IMR-90 (cell line): ENCODE data around the gene FCRL6. TPM values are rescaled to one million over a fixed set of nuclear protein-coding genes. Genes with fewer than 3 reads are reported as not detected.
A peak's percentile ranks its signal among the peaks of the same experiment; 100 is the strongest.

Experiments
- ATAC-seq: fragments of 200-7000 bp; cut with Tn5 transposase; 2 replicates; pipeline ENCODE4 v1.9.1; 2020; ENCODE audit warnings: low read depth, mild to moderate bottlenecking, moderate library complexity
- BruUV-seq: library from RNA; stranded (reverse); fragments of 400-500 nt; replicated peaks from 2 replicates; lab custom pipeline; 2021; lab: Mats Ljungman, UMichigan
- CTCF ChIA-PET: fragments of 300-600 bp; formaldehyde crosslinking; extraction: SDS; loops from one replicate; lab custom pipeline; 2021; ENCODE audit warnings: antibody characterized with exemption; lab: Yijun Ruan, JAX
- POLR2A ChIA-PET: fragments of 300-600 bp; sonication (Branson Sonifier 250); formaldehyde crosslinking; loops from one replicate; lab custom pipeline; 2022; ENCODE audit warnings: antibody characterized with exemption; ENCODE audit not compliant: unreplicated experiment; lab: Charles Lee
- DNase-seq: peaks from one replicate; pipeline ENCODE4 v3.0.0; 2013
- H2AFZ ChIP-seq: replicated peaks from 2 replicates; pipeline ENCODE3; 2013; ENCODE audit warnings: low read length, mild to moderate bottlenecking; ENCODE audit not compliant: poor library complexity
- H2AK5ac ChIP-seq: 2 replicates; pipeline ENCODE4 v1.6.1; 2013; ENCODE audit warnings: low read depth, low read length, inconsistent platforms
- H2AK9ac ChIP-seq: replicated peaks from 2 replicates; pipeline ENCODE3; 2013; ENCODE audit warnings: mild to moderate bottlenecking, low read depth, low read length, moderate library complexity; ENCODE audit not compliant: poor library complexity
- H2BK120ac ChIP-seq: 2 replicates; pipeline ENCODE4 v1.6.1; 2013; ENCODE audit warnings: low read depth, low read length, inconsistent platforms
- H2BK15ac ChIP-seq: 3 replicates; pipeline ENCODE4 v1.6.1; 2013; ENCODE audit warnings: low read depth, low read length, inconsistent platforms
- H2BK20ac ChIP-seq: 2 replicates; pipeline ENCODE4 v1.6.1; 2013; ENCODE audit warnings: low read depth, mild to moderate bottlenecking, inconsistent platforms, low read length, moderate library complexity
- H2BK5ac ChIP-seq: 2 replicates; pipeline ENCODE4 v1.6.1; 2013; ENCODE audit warnings: mild to moderate bottlenecking, low read depth, low read length, inconsistent platforms; ENCODE audit not compliant: poor library complexity, severe bottlenecking
- H3K14ac ChIP-seq: replicated peaks from 2 replicates; pipeline ENCODE4 v1.6.1; 2013; ENCODE audit warnings: low read depth, low read length, inconsistent platforms
- H3K18ac ChIP-seq: 2 replicates; pipeline ENCODE4 v1.6.1; 2013; ENCODE audit warnings: low read depth, low read length, control low read depth
- H3K23ac ChIP-seq: 2 replicates; pipeline ENCODE4 v1.6.1; 2013; ENCODE audit warnings: low read depth, low read length, inconsistent platforms
- H3K27ac ChIP-seq: 2 replicates; pipeline ENCODE4 v1.5.1; 2013; ENCODE audit warnings: mild to moderate bottlenecking, control low read depth, low read length; ENCODE audit not compliant: insufficient read depth
- H3K27me3 ChIP-seq: 2 replicates; pipeline ENCODE4 v1.6.1; 2013; ENCODE audit warnings: low read length; ENCODE audit not compliant: control insufficient read depth, insufficient read depth
- H3K36me3 ChIP-seq: 2 replicates; pipeline ENCODE4 v1.6.1; 2013; ENCODE audit warnings: low read length, mixed read lengths; ENCODE audit not compliant: control insufficient read depth, insufficient read depth
- H3K4ac ChIP-seq: 2 replicates; pipeline ENCODE4 v1.6.1; 2013; ENCODE audit warnings: low read depth, low read length, inconsistent platforms
- H3K4me1 ChIP-seq: 2 replicates; pipeline ENCODE4 v1.6.1; 2013; ENCODE audit warnings: low read length, mixed read lengths; ENCODE audit not compliant: control insufficient read depth, insufficient read depth
- H3K4me2 ChIP-seq: 2 replicates; pipeline ENCODE4 v1.6.1; 2013; ENCODE audit warnings: low read depth, mild to moderate bottlenecking, control low read depth, low read length, moderate library complexity
- H3K4me3 ChIP-seq: 2 replicates; pipeline ENCODE4 v1.5.1; 2013; ENCODE audit warnings: low read depth, mild to moderate bottlenecking, control low read depth, low read length, moderate library complexity; ENCODE audit not compliant: insufficient read depth
- H3K56ac ChIP-seq: 2 replicates; pipeline ENCODE4 v1.6.1; 2013; ENCODE audit warnings: low read length, inconsistent platforms; ENCODE audit not compliant: insufficient read depth; ENCODE audit errors: extremely low read depth
- H3K79me1 ChIP-seq, 2 experiments: 2 replicates each; pipeline ENCODE4 v1.6.1; 2013; ENCODE audit warnings: low read length in 2 of 2, inconsistent platforms in 1 of 2, low read depth in 1 of 2
- H3K9ac ChIP-seq: 2 replicates; pipeline ENCODE4 v1.6.1; 2013; ENCODE audit warnings: low read depth, low read length, control low read depth
- H3K9me1 ChIP-seq: 2 replicates; pipeline ENCODE4 v1.6.1; 2013; ENCODE audit warnings: low read length, inconsistent platforms; ENCODE audit not compliant: insufficient read depth
- H3K9me3 ChIP-seq: 2 replicates; pipeline ENCODE4 v1.6.1; 2013; ENCODE audit warnings: low read length; ENCODE audit not compliant: control insufficient read depth, insufficient read depth
- H4K20me1 ChIP-seq: 2 replicates; pipeline ENCODE4 v1.6.1; 2013; ENCODE audit warnings: low read length, inconsistent platforms; ENCODE audit not compliant: insufficient read depth
- H4K5ac ChIP-seq: 2 replicates; pipeline ENCODE4 v1.6.1; 2013; ENCODE audit warnings: mild to moderate bottlenecking, low read depth, low read length, control low read depth
- H4K8ac ChIP-seq, 2 experiments: 2 replicates each; pipeline ENCODE4 v1.6.1; 2013; ENCODE audit warnings: low read depth in 2 of 2, low read length in 2 of 2, control low read depth in 1 of 2, inconsistent platforms in 1 of 2
- H4K91ac ChIP-seq: 2 replicates; pipeline ENCODE4 v1.6.1; 2013; ENCODE audit warnings: low read depth, low read length, inconsistent platforms; ENCODE audit not compliant: insufficient read depth
- BHLHE40 ChIP-seq: fragments of 150-350 bp; IDR thresholded peaks from 2 replicates; pipeline ENCODE4 v1.6.1; 2016; ENCODE audit warnings: mild to moderate bottlenecking, low read depth, low read length
- CEBPB ChIP-seq: IDR thresholded peaks from 2 replicates; pipeline ENCODE4 v1.6.1; 2012; ENCODE audit warnings: low read depth, low read length, improper control_type of control experiment
- CHD1 ChIP-seq: IDR thresholded peaks from 2 replicates; pipeline ENCODE4 v1.6.1; 2012; ENCODE audit warnings: low read depth, low read length, improper control_type of control experiment
- FOS ChIP-seq: fragments of 150-350 bp; IDR thresholded peaks from 2 replicates; pipeline ENCODE4 v1.6.1; 2016; ENCODE audit warnings: low read depth, low read length
- MAFK ChIP-seq: IDR thresholded peaks from 2 replicates; pipeline ENCODE4 v1.6.1; 2012; ENCODE audit warnings: low read depth, low read length, improper control_type of control experiment
- MAZ ChIP-seq: IDR thresholded peaks from 2 replicates; pipeline ENCODE4 v1.6.1; 2012; ENCODE audit warnings: low read depth, mild to moderate bottlenecking, low read length, improper control_type of control experiment, moderate library complexity, borderline replicate concordance
- MXI1 ChIP-seq: IDR thresholded peaks from 2 replicates; pipeline ENCODE4 v1.6.1; 2012; ENCODE audit warnings: low read depth, mild to moderate bottlenecking, low read length, moderate library complexity, borderline replicate concordance
- NFE2L2 ChIP-seq: fragments of 150-350 bp; IDR thresholded peaks from 2 replicates; pipeline ENCODE4 v1.6.1; 2016; ENCODE audit warnings: low read depth, mild to moderate bottlenecking, low read length
- POLR2A ChIP-seq: IDR thresholded peaks from 2 replicates; pipeline ENCODE4 v1.6.1; 2012; ENCODE audit warnings: mild to moderate bottlenecking, low read depth, low read length
- RAD21 ChIP-seq: IDR thresholded peaks from 2 replicates; pipeline ENCODE4 v1.6.1; 2012; ENCODE audit warnings: low read length, improper control_type of control experiment
- RCOR1 ChIP-seq: IDR thresholded peaks from 2 replicates; pipeline ENCODE4 v1.6.1; 2012; ENCODE audit warnings: mild to moderate bottlenecking, low read length, improper control_type of control experiment; ENCODE audit not compliant: insufficient replicate concordance
- RFX5 ChIP-seq: IDR thresholded peaks from 2 replicates; pipeline ENCODE4 v1.8.0; 2012; ENCODE audit warnings: low read depth, mild to moderate bottlenecking, low read length, moderate library complexity
- SMC3 ChIP-seq: fragments of 150-350 bp; IDR thresholded peaks from 2 replicates; pipeline ENCODE4 v1.6.1; 2016; ENCODE audit warnings: low read depth, mild to moderate bottlenecking, antibody characterized with exemption, low read length, moderate library complexity
- WGBS, 2 experiments: methylation state at CpG; one replicate each; pipeline versions ENCODE4 v1.1.5 to v1.1.7; 2013; ENCODE audit warnings: missing lambda C conversion rate in 2 of 2; ENCODE audit not compliant: insufficient read length in 1 of 2; ENCODE audit errors: extremely low coverage in 2 of 2; 5-methylcytosine and 5-hydroxymethylcytosine counted together
- dilution Hi-C: fragments of 300-500 bp; cut with HindIII; formaldehyde crosslinking; loops from one replicate; pipeline ENCODE4 v1.14.3; 2018; ENCODE audit warnings: low sequenced_read_pairs; ENCODE audit not compliant: unreplicated experiment
- in situ Hi-C: fragments of 300-500 bp; cut with MboI; formaldehyde crosslinking; loops from 3 replicates; pipeline ENCODE4 v1.14.3; 2019; ENCODE audit warnings: low sequenced_read_pairs, inconsistent platforms, mixed read lengths
- intact Hi-C: fragments of 100-400 bp; cut with micrococcal nuclease; formaldehyde crosslinking; loops from 2 replicates; pipeline ENCODE4 v1.10.0; 2022
- polyA plus RNA-seq, 3 experiments: library from polyadenylated mRNA; depleted of rRNA; stranded (reverse); fragments of >200 nt; gene quantifications; 2 replicates each; pipeline ENCODE4 v1.2.3, GENCODE V29; 2012; ENCODE audit warnings: low replicate concordance in 1 of 3
- total RNA-seq: library from RNA; depleted of rRNA; stranded (reverse); fragments of >200 nt; gene quantifications from 2 replicates; pipeline ENCODE4 v1.2.3, GENCODE V29; 2012
- TF ChIP-seq, protein P1 (sequence below): conservative IDR thresholded peaks from 2 replicates; pipeline ENCODE4 v1.5.1; 2012; ENCODE audit warnings: mild to moderate bottlenecking, low read depth, low read length, improper control_type of control experiment
- TF ChIP-seq, protein P2 (sequence below): fragments of 150-350 bp; IDR thresholded peaks from 2 replicates; pipeline ENCODE4 v1.6.1; 2016; ENCODE audit warnings: low read depth, mild to moderate bottlenecking, low read length, moderate library complexity, borderline replicate concordance

Gene FCRL6
- total and polyA plus RNA-seq, 2 of the 4 experiments (the other 2 are of a cell fraction) = not detected

DNA sequence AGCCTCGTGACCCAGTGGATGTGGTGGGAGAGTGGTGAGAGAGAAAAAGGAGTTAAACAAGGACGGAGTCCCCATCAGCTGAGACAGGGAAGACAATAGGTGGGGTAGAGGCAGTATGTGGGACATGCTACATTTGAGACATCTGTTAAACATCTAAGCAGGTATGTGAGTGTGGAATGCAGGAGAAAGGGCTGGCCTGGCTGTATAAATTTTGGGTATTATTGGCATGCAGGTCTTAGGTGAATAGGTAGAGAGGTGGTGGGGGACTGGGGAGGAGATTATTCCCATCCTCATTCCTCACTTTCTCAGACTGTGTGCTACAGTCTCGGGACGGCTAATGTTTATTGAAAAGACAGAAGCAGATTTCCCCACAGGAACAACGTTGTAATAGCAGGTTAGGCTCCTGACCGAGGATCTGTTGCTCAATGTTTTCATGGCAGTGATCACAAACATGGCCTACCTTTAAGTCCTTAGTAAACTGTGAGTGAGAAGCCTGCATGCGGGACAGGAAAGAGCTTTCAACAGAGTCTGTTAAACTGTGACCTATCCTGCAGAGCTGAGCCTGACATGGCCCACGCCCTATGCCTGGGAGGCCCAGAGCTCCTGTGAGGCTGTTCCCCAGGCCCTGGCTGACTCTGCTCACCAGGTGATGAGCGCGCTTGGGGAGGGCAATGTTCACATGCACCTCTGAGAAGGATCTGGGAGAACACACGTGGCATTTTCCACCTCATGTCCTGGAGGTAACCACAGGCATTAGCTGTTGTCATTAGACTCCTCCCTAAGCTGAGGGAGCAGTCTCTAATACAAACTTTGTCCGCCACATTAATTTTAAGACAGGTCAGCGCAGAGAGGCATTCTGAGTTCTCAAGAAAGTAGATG is 43.8 kb downstream of the FCRL6 start:
- Histone ChIP-seq H2BK20ac (no peak overlapping the region), H3K4ac (no peak overlapping the region), H3K9ac (no peak overlapping the region), H3K27ac (no peak overlapping the region), H3K79me1 (peaks cover 0 to 6% of the 10 kb centered on the region in 2 experiments; a peak in 1 of 4 replicates), H4K5ac (no peak overlapping the region), H3K18ac (no peak overlapping the region), H3K9me1 (peaks cover 9% of the 10 kb centered on the region), H3K14ac (no peak overlapping the region), H2AFZ (no peak overlapping the region), H3K4me3 (no peak overlapping the region), H4K91ac (no peak overlapping the region), H2BK120ac (no peak overlapping the region), H3K23ac (no peak overlapping the region), H2AK9ac (peak overlapping the region; percentile 58), H2BK5ac (no peak overlapping the region), H3K36me3 (no peaks in the 10 kb centered on the region), H2BK15ac (no peak overlapping the region), H4K20me1 (no peaks in the 10 kb centered on the region), H3K9me3 (no peaks in the 10 kb centered on the region), H3K56ac (no peak overlapping the region), H3K27me3 (no peaks in the 10 kb centered on the region; the same call in 1 of the 2 replicates), H3K4me2 (no peak overlapping the region), H2AK5ac (no peak overlapping the region), H3K4me1 (peaks cover 2% of the 10 kb centered on the region; the same call in 1 of the 2 replicates), H4K8ac (no peak overlapping the region)
- BruUV-seq = no TSS peak
- ChIA-PET POLR2A (no interaction called here), CTCF (no interaction called here)
- intact Hi-C loops (no loop called here), dilution Hi-C loops (no loop called here), in situ Hi-C loops (no loop called here)
- ATAC-seq (no peak), DNase-seq (no peak)
- 68% methylated on average over 8 of the region's 13 CpGs; no CpG with 5 or more reads in 1 of the 2 experiments for WGBS, 2 experiments
- TF ChIP-seq RCOR1 = no peak
- TF ChIP-seq NFE2L2 = no peak
- TF ChIP-seq MAFK = no peak
- no peak for TF ChIP-seq SMC3
- no peak for TF ChIP-seq CHD1
- no peak for TF ChIP-seq FOS
- TF ChIP-seq, protein P1, sequence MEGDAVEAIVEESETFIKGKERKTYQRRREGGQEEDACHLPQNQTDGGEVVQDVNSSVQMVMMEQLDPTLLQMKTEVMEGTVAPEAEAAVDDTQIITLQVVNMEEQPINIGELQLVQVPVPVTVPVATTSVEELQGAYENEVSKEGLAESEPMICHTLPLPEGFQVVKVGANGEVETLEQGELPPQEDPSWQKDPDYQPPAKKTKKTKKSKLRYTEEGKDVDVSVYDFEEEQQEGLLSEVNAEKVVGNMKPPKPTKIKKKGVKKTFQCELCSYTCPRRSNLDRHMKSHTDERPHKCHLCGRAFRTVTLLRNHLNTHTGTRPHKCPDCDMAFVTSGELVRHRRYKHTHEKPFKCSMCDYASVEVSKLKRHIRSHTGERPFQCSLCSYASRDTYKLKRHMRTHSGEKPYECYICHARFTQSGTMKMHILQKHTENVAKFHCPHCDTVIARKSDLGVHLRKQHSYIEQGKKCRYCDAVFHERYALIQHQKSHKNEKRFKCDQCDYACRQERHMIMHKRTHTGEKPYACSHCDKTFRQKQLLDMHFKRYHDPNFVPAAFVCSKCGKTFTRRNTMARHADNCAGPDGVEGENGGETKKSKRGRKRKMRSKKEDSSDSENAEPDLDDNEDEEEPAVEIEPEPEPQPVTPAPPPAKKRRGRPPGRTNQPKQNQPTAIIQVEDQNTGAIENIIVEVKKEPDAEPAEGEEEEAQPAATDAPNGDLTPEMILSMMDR = no peak
- no peak for TF ChIP-seq RAD21
- TF ChIP-seq POLR2A = no peak
- TF ChIP-seq RFX5 = no peak
- no peak for TF ChIP-seq MAZ
- no peak for TF ChIP-seq CEBPB
- TF ChIP-seq MXI1 = no peak
- TF ChIP-seq BHLHE40 = no peak
- TF ChIP-seq, protein P2, sequence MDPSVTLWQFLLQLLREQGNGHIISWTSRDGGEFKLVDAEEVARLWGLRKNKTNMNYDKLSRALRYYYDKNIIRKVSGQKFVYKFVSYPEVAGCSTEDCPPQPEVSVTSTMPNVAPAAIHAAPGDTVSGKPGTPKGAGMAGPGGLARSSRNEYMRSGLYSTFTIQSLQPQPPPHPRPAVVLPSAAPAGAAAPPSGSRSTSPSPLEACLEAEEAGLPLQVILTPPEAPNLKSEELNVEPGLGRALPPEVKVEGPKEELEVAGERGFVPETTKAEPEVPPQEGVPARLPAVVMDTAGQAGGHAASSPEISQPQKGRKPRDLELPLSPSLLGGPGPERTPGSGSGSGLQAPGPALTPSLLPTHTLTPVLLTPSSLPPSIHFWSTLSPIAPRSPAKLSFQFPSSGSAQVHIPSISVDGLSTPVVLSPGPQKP = no peak
